EH (cell line): ENCODE measurements around the gene MAST4.

Experiments
- DNase-seq: peaks from one replicate; pipeline ENCODE4 v3.0.0-alpha.2; 2015; ENCODE audit warnings: low read depth

MAST4 gene

DNA sequence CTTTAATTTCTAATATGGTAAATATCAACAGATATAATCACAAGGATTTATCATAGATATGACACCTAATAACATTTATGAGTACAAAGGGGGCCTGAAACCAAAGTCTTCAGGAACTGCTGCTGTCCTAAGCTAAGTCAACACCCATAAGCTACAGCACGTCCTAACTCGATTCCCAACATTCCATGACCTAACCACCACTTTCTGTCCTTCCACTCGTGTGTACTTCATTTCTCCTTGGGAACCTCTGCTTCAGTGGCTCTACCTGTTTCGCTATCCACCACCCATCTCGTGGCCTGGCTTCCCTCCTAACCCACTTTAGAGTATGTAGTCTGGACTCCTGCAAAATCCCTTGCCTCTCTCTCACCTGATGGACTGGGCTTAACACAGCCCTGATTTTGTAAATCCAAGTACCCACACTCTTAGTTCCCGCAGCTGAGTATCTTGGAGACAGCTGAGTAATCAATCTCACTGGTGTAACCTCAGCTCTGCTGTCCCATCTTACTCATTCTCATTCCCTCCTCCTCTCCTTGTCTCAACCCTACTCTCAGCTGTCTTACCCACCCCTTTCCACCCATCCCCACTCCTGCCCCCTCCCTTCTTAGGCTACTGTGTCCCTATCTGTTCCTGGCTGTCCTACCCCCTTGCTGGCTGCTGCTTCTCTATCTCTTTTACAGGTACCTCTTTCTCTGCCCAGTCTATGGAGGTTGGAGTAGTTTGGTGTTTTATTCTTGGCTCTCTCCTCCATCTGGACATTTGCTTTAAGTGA, 101.8 kb downstream of the MAST4 start:
- DNase-seq: no peak

DNA sequence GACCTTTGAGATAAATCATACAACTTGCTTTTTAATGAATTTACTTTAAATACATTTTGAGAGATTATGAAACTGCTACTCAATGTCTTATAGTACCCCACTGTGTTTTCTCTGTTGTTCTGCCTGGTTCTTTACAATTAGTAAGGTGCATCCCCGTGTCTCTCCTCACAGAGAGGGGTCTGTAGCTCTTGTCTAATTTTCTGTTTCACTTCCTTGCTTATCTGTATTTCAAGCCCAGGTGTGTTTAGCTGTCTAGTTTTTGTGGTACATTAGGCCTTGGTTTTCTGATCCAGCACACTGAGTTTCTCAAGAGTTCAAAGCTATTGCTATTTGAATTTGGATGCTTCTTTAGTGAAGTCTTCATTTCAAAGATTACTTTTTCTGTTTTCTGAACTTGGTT, 105.1 kb downstream of the MAST4 start:
- no peak for DNase-seq

DNA sequence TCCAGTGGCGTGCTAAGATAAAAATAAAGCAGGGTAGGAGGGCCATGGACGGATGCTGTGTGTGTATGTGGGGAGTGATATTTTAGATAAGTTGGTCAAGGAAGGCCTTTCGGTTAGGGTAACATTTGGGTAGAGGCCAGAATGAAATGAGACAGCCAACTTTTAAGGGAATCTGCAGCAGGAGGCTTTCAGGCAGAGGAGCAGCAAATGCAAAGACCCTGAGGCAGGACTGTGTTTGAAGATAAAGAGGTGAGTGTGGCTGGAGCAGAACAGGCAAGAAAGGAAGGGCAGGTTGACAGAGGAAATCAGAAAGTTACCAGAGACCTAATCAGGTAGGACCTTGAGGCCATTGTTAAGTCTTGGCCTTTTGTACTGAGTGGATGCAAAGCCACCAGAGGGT, 106.2 kb downstream of the MAST4 start:
- DNase-seq: no peak

DNA sequence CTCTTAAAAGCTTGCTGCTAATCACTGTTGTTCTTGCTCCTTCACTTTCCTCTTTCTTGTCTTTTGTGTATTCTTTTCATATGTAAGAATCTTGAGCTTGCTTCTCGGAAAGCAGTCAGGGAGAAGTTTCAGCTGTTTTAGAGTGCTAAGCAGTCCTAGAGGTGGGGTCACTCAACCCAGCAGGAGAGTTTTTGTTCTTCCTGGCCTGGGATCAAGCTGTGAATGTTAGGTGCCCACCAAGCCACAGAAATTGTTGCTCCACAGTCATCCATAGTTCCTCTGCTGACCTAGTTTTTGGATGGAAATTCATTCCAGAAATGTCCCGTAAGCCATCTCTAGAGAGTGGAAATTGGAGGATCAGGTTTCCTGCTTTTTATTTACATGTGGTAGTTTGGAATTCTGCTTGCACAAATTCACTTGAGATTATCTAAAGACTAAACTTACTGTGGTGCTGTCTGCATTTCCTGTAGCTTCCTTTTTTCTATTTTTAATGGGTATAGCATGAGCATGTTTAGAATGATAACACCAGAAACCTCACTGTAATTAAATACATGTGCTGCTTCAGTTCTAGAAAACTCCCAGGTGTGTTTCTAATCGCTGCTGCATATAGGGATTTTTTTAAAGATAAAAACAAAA, 108.7 kb downstream of the MAST4 start:
- DNase-seq: no peak

GRCh38 chr5:66708368-66708767, 112.2 kb downstream of the MAST4 start:
- no peak for DNase-seq

- DNase-seq: no peak
Measured at GRCh38 chr5:66710557-66711088, 114.4 kb downstream of the MAST4 start.

DNA sequence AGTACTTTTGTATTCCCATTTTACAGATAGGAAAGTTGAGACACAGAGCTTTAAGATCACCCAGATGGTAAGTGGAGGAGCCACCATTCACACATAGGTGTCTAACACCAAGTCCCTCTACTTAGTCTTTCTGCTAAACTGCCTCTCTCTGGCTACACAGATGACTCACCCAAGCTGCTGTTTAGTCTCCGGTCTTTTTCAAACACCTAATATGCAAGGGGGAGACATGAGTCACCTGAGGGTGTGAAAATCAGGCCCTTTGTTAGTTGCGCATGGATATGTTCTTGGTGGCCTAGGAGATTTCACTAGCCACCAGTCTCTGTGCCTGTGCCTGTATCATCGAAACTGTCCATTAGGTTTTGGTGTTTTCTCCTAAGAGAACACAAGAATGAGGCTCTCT, 117.8 kb downstream of the MAST4 start:
- no peak for DNase-seq

DNA sequence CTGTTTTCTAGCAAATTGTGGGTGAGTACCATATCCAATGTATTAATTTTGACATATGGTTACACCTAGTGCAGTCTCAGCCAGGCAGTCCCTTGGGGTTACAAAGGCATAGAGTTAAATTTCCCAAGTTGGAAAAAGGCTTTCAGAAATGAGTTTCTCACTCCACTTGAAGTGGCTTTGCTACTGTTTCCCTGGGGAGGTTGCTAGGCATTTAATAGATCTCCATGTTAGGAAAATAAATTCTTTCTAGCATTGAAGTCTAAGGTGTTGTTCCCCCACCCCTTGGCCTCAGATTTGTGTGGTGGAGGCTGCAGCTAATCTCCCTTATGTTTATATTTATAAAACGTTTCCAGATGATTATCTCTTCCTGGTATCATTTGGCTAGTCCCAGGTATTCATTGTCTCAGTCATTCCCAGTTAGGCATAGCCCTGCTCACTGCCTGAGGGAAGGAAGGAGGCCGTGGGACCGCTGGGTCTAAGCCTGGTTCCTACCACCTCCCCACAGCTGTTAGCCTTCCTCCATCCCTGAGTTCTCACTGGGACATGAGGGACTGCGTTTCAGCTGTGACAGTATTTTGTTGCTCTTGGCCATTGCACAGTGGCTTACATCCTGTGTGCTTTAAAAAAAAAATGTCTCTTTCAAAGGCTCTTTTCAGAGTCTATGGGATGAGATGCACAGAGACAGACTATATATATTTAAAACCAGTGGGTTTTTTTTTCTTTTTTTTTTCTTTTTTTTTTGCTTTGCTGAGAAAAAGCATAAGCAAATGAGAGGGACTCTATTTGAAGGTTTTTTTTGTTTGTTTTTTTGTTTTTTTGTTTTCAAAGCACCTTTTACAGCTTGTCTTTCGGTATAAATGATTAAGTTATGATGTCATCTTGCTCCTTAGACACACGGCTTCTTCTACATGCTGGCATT, 121.5 kb downstream of the MAST4 start:
- DNase-seq: no peak

DNA sequence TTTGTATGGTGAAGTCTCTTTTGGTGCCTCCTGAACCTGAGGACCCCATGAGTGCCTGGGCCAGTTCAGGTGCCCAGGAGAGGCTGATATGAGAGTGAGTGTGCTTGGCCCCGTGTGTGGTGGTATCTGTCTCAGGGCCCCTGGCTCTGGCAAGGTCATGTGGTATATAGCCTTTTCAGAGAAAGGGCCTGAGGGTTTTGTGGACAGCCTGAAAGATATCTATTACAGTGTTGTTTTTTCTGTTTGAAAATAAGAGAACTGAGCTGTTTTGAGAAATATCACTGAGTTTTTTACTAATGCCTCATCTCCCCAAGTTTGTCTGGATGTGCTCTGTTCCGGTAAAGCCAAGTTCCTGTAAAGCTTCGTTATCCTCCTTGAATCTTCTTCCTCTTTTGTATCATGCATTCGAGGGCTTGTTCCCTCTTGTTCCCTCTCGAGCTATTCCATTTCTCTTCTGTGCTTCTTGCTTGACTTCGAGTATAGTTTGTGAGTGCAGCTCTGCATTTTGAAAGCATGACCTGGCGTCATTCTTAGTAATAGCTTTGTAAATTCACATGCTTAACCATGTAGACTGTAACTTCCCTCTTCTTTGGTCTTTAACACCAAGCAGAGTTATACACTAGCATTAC, 122.3 kb downstream of the MAST4 start:
- DNase-seq: no peak

DNA sequence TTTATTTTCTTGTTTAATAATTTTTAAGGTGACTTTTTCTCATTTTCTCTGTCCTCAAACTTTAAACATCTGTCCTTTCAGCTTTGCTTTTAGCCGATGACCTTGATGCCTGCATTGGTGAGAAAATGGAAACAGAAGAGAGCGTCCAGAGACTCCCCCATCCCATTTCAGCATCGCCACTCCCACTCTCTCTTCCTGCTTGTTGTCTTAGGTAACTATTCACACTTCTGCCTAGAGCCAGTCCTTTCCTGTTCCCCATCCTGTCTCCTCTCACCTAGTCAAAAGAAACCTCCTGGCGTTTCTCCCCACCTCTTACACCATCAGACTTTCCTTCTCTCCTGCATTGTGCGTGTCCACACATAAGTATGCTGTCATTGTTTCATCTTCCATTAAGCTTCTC, 124.6 kb downstream of the MAST4 start:
- DNase-seq: no peak

DNA sequence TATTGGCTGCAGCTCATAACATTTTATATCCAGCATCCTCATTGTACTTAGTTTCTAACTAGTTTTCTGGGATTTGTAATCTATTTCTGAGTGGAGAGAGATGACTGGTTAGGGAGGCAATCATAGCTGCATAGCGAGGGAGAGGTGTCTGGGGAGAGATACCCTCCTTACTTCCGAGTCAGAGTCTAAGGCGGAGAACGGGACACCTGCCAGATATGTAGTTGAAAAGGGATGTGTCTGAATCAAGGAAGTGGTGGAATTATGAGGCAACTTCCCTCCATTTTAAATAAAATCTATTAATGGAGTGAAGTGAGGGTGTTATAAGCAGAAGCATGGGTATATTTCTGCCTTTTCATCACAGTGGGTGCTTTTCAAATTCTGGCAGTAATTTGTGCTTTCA, 126.5 kb downstream of the MAST4 start:
- DNase-seq: no peak

DNA sequence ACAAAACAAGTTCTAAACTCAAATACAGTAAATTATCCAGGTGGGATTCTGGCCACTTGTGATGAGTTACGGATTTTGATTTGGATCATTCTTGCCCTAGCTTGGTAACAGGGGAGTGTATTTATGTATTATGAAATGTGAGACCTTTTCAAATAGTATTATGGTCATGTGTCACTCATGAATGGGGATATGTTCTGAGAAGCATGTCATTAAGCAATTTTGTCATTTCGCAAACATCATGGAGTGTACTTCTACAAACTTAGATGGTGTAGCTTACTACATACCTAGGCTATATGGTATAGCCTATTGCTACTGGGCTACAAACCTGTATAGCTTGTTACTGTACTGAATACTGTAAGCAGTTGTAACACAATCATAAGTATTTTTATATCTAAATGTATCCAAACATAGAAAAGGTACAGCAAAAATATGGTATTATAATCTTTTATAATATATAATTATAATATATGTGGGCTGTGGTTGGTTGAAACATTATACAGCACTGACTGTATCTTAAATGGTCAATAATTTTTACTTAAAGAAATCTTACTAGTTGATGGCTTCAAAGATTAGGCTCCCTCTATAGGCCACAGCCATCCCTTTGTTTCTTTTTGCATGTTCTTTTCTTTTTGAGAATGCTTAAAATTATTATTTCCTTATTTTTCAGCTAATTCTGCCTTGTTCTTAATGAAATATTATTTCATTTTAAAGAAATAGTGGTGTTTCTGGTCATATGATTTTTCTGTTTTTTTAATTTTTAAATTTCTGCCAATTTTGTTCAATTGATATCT, 128.4 kb downstream of the MAST4 start:
- no peak for DNase-seq

DNA sequence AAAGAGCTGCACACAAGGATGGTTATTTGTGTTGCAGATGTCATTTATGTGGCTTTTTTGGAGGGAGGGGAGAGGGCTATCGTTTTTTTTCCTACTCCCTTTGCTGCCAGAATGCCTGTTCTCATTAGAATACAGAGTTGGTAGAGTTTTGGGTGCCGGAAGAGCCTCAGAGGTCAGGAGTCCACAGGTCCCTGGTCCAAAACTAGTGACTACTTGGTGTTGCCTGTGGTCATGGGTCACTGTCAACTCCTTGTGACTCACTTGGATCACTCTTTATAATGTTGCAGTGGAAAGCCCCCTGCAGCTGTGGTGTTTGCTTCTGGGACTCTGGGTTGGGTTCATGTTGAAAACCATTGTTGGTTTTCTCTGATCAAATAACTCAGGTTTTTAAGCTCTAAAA, 131.4 kb downstream of the MAST4 start:
- no peak for DNase-seq

DNA sequence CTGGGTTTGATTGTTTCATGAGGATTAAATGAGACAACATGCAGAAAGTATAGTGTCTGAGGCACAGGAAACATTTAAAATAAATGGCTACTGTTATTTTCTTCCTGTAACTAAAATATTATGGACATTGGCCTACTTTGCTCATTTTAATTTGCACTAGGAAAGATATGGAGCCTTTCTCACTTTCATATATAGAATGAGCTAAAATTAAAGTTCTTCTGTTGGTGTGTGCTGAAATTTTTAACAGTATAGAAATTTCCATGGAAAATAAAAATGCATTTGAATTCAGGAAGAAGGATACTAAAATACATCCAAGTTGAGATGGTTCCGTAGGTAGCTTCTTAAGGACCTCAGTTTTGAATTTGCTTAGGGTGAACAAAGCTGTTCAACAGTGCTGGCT, 131.9 kb downstream of the MAST4 start:
- DNase-seq: no peak

- no peak for DNase-seq
Measured at GRCh38 chr5:66737096-66737495, 140.9 kb downstream of the MAST4 start.

DNA sequence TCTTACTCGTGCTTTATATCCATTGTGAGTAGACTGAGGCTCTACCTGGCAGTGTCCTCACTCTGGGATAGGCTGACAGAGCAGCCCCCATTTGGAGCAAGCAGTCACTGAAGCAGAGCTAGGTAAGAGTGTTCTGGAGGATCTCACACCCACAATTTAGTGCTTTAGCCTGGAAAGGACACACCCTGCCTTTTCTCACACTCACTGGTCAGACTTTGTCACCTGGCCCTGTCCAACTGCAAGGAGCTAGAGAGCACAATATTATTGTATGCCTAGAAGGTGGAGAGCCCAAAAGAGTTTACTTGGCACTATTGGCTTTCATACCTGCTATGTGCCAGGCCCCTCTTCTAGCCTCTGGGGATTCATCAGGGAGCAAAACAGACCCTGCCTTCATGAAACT, 141.9 kb downstream of the MAST4 start:
- no peak for DNase-seq

DNA sequence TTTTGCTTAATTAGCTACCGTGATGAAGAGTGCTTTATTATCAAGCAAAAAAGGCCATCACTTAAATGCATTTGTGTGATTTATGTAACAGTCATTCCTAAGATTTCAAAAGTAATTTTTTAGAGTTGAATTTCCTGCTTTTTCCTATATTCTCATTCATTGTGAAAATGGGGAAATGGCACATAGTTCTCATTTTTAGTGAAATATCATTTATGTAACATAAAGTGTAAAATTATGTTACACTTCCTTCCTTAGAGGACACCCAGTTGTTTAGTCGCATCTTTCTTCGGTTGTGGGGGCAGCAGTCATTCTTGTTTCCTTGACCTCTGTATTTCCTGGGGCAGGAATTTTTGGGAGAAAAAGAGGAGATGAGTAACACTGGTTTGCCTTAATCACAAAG, 142.8 kb downstream of the MAST4 start:
- no peak for DNase-seq

DNA sequence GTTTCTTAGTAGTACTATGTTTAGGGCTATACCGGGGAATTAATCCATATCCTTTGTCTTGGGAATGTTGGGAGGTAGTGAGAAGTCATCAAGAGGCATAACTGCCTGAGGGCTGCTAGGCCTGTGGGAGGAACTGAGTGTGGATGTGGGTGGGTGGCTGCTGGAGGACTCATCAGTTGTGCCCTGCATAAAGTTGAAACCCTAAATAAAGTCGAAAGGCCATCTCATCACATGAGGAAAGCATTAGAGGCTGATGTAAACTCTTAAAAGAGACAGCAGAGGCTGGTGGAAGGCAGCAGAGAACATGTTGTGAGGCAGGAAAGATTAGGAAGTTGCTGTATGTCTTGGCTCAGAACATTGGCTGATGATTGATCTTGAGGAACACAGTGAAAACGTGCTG, 143.8 kb downstream of the MAST4 start:
- no peak for DNase-seq

DNA sequence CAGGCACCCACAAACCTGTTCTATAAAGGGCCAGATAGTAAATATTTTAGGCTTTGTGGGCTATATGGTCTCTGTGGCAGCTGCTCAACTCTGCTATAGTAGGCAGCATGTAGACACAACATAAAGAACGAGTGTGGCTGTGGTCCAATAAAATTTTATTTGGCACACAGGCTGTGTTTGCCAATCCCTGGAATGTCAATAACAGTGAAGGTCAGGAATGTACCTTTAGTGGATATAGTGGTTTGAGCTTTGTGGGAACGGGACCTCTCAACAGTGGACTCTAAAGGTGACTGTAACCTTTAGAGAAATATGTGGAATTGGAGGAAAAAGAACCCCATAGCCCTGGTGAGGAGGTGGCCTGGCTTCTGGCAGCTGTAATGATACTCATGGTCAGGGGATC, 145.2 kb downstream of the MAST4 start:
- no peak for DNase-seq

DNA sequence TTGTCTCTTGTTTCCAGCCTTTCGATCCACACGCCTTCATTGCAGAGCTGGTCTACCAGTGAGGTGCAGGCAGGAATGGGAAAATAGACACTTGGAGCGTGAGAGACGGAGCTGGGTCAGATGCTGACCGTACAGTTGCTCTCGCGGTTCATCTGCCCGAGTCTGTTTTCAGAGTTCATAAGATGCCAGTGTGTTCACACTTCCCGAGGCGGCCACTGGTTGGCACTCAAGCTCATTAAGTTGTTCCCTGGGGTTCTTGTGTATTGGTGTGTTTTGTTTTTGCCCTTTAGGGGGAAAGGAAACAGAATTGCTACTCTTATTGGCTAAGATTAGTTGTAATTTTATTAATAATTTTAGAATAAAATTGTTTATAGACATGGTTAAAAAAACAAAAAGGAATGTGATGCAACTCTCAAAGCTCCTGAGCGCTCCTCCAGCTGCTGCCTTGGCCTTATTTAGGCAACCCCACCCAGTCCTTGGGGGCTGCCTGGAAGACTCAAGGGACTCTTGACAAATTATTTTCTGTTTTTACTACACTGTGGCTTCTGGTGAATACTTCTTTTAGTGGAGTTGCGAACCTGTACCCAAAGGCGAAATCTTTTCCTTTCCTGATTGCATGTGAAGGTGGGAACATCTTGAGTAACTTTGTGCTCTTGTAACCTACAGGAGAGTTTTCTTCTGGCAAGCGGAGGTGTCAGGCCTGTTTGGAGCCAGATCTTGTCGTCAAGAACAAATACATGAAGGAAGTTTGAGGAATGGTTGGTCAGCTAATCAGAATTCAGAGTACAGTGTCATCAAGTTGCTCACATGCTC, 146.1 kb downstream of the MAST4 start:
- DNase-seq: peak; percentile 1

GRCh38 chr5:66742896-66743247, 146.7 kb downstream of the MAST4 start:
- DNase-seq: no peak
